ENCODE results near the gene GAPVD1. TPM values are rescaled to one million over a fixed set of nuclear protein-coding genes. Genes with fewer than 3 reads are reported as not detected.
A peak's percentile ranks its signal among the peaks of the same experiment; 100 is the strongest.
"Not testable (repeated sequence)": the region's sequence is repeated elsewhere in the genome, so short reads cannot be mapped to it uniquely, and the experiment has no call there.

GAPVD1 gene
- total and polyA plus RNA-seq, 9 donors = 13.6 to 27.5 (median 17.6) TPM

- Histone ChIP-seq H3K9me3 (replicated peaks; ENCODE audit: control insufficient read depth, low read depth, low read length) (no peaks in the 10 kb centered on the region), H3K27me3 (ENCODE audit: control insufficient read depth, insufficient read depth, low read length) (no peaks in the 10 kb centered on the region), H3K36me3 (ENCODE audit: control insufficient read depth, insufficient read depth, low read length) (no peaks in the 10 kb centered on the region), H3K27ac (ENCODE audit: low read length) (no peak overlapping the region), H3K4me1 (ENCODE audit: control insufficient read depth, insufficient read depth, low read length) (no peaks in the 10 kb centered on the region), H3K4me3 (ENCODE audit: low read length) (no peak overlapping the region)
- 80% methylated on average over 1 of the region's 4 CpGs for WGBS (ENCODE audit: insufficient coverage)
- DNase-seq = no peak
Observed at GRCh38 chr9:125276771-125277170, 15.1 kb downstream of the GAPVD1 start.

DNA sequence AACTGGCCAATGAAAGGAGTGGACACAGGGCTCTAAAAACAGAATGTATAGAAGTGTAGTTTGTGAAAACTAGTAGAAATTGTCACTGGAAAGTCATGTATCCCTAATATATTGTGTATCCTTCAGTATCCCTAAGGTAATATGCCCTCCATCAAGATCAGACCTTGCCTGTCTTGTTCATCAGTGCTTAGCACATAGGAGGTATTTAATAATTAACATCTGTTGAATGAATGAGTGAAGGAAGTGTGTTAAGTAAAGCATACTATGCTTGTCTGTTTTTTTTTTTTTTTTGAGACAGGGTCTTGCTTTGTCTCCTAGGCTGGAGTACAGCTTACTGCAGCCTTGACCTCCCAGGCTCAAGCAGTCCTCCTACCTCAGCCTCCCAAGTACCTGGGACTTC lies 15.8 kb downstream of the GAPVD1 start:
- Histone ChIP-seq H3K4me1 (ENCODE audit: control insufficient read depth, insufficient read depth, low read length) (no peaks in the 10 kb centered on the region), H3K4me3 (ENCODE audit: low read length) (no peak overlapping the region), H3K27ac (ENCODE audit: low read length) (no peak overlapping the region), H3K27me3 (ENCODE audit: control insufficient read depth, insufficient read depth, low read length) (no peaks in the 10 kb centered on the region), H3K9me3 (replicated peaks; ENCODE audit: control insufficient read depth, low read depth, low read length) (no peaks in the 10 kb centered on the region), H3K36me3 (ENCODE audit: control insufficient read depth, insufficient read depth, low read length) (no peaks in the 10 kb centered on the region)
- DNase-seq = no peak

GRCh38 chr9:125280945-125281344 lies 19.3 kb downstream of the GAPVD1 start:
- Histone ChIP-seq H3K4me3 (ENCODE audit: low read length) (no peak overlapping the region), H3K4me1 (ENCODE audit: control insufficient read depth, insufficient read depth, low read length) (no peaks in the 10 kb centered on the region), H3K27me3 (ENCODE audit: control insufficient read depth, insufficient read depth, low read length) (no peaks in the 10 kb centered on the region), H3K36me3 (ENCODE audit: control insufficient read depth, insufficient read depth, low read length) (no peaks in the 10 kb centered on the region), H3K9me3 (replicated peaks; ENCODE audit: control insufficient read depth, low read depth, low read length) (no peaks in the 10 kb centered on the region), H3K27ac (ENCODE audit: low read length) (no peak overlapping the region)
- no peak for DNase-seq
- no CpG with 5 or more reads among the region's 4 CpGs for WGBS (ENCODE audit: insufficient coverage)

GRCh38 chr9:125284855-125285254 lies 23.2 kb downstream of the GAPVD1 start:
- no peak for DNase-seq
- H3K27ac ChIP-seq (ENCODE audit: low read length) = no peak overlapping the region

GRCh38 chr9:125286935-125287433 lies 25.4 kb downstream of the GAPVD1 start:
- H3K4me1 ChIP-seq (ENCODE audit: control insufficient read depth, insufficient read depth, low read length); H3K27ac ChIP-seq (ENCODE audit: low read length); H3K4me3 ChIP-seq (ENCODE audit: low read length); H3K36me3 ChIP-seq (ENCODE audit: control insufficient read depth, insufficient read depth, low read length); H3K27me3 ChIP-seq (ENCODE audit: control insufficient read depth, insufficient read depth, low read length); H3K9me3 ChIP-seq (replicated peaks; ENCODE audit: control insufficient read depth, low read depth, low read length): not testable (repeated sequence)
- WGBS (ENCODE audit: insufficient coverage) = 84% methylated on average over 7 of the region's 7 CpGs
- DNase-seq = peak; percentile 14

More at GRCh38 chr9:125284855-125285254, 23.2 kb downstream of the GAPVD1 start:
- no CpG with 5 or more reads among the region's 3 CpGs for WGBS (ENCODE audit: insufficient coverage)
- Histone ChIP-seq H3K27me3 (ENCODE audit: control insufficient read depth, insufficient read depth, low read length) (no peaks in the 10 kb centered on the region), H3K4me1 (ENCODE audit: control insufficient read depth, insufficient read depth, low read length) (no peaks in the 10 kb centered on the region), H3K9me3 (replicated peaks; ENCODE audit: control insufficient read depth, low read depth, low read length) (no peaks in the 10 kb centered on the region), H3K4me3 (ENCODE audit: low read length) (no peak overlapping the region), H3K36me3 (ENCODE audit: control insufficient read depth, insufficient read depth, low read length) (no peaks in the 10 kb centered on the region)

DNA sequence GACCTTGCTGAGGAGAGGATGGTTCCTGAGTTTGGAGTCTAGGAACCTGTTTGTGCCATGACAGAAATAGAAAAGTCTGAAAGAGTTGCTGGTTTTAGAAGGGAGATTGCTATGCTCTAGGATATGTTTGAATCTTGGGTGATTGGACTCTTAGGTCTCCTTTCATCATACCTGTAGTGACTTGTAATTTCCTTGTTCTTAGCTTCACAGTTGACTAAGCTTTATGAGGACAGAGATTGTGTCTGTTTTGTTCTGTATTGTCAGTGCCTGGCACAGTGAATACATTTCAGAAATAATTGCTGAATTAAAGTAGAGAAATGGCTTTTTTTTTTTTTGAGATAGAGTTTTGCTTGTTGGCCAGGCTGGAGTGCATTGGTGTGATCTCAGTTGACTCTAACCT lies 31.5 kb downstream of the GAPVD1 start:
- Histone ChIP-seq H3K27ac (ENCODE audit: low read length) (no peak overlapping the region), H3K9me3 (replicated peaks; ENCODE audit: control insufficient read depth, low read depth, low read length) (no peaks in the 10 kb centered on the region), H3K36me3 (ENCODE audit: control insufficient read depth, insufficient read depth, low read length) (no peaks in the 10 kb centered on the region), H3K4me3 (ENCODE audit: low read length) (no peak overlapping the region), H3K4me1 (ENCODE audit: control insufficient read depth, insufficient read depth, low read length) (no peaks in the 10 kb centered on the region), H3K27me3 (ENCODE audit: control insufficient read depth, insufficient read depth, low read length) (no peaks in the 10 kb centered on the region)
- no peak for DNase-seq

DNA sequence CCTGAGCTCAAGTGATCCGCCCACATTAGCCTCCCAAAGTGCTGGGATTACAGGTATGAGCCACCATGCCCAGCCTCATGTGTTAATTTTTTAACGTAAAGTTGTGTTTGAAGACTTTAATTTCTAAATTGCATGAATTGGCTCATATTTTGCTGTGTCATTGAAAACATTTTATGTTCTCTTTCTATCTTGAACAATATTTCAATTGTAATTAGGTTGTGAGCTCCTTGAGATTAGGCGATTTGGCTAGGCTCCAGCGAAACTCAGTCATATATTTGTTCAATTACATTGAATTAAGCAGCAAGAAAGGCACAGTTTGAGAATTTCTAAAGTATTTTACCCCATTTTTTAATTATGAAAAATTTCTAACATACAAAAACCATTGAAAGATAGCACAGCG lies 34.0 kb downstream of the GAPVD1 start:
- DNase-seq = no peak
- Histone ChIP-seq H3K27me3 (ENCODE audit: control insufficient read depth, insufficient read depth, low read length) (no peaks in the 10 kb centered on the region), H3K27ac (ENCODE audit: low read length) (no peak overlapping the region), H3K36me3 (ENCODE audit: control insufficient read depth, insufficient read depth, low read length) (no peaks in the 10 kb centered on the region), H3K9me3 (replicated peaks; ENCODE audit: control insufficient read depth, low read depth, low read length) (no peaks in the 10 kb centered on the region), H3K4me1 (ENCODE audit: control insufficient read depth, insufficient read depth, low read length) (no peaks in the 10 kb centered on the region), H3K4me3 (ENCODE audit: low read length) (no peak overlapping the region)
- no CpG with 5 or more reads among the region's 5 CpGs for WGBS (ENCODE audit: insufficient coverage)

GRCh38 chr9:125296843-125297372 lies 35.3 kb downstream of the GAPVD1 start:
- Histone ChIP-seq H3K27ac (ENCODE audit: low read length) (no peak overlapping the region), H3K4me1 (ENCODE audit: control insufficient read depth, insufficient read depth, low read length) (no peaks in the 10 kb centered on the region)
- DNase-seq = no peak

DNA sequence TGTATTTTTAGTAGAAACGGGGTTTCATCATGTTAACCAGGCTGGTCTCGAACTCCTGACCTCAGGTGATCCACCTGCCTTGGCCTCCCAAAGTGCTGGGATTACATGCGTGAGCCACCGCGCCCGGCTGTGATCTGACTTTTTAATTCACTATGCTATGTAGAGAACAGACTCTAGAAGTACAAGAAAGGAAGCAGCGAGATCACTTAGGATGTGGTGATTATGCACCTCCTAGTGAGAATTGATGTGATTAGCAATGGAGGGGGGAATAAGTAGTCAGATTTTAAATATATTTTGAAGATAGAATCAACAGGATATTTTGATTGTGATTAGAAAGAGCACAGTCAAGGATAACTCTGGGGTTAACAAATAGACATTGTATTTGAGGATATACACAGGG lies 36.3 kb downstream of the GAPVD1 start:
- Histone ChIP-seq H3K36me3 (ENCODE audit: control insufficient read depth, insufficient read depth, low read length) (peaks cover 13% of the 10 kb centered on the region), H3K4me3 (ENCODE audit: low read length) (no peak overlapping the region), H3K27me3 (ENCODE audit: control insufficient read depth, insufficient read depth, low read length) (no peaks in the 10 kb centered on the region), H3K4me1 (ENCODE audit: control insufficient read depth, insufficient read depth, low read length) (no peaks in the 10 kb centered on the region), H3K27ac (ENCODE audit: low read length) (no peak overlapping the region), H3K9me3 (replicated peaks; ENCODE audit: control insufficient read depth, low read depth, low read length) (no peaks in the 10 kb centered on the region)
- no peak for DNase-seq
- WGBS (ENCODE audit: insufficient coverage) = 93% methylated on average over 2 of the region's 7 CpGs

More at GRCh38 chr9:125296843-125297372, 35.3 kb downstream of the GAPVD1 start:
- Histone ChIP-seq H3K9me3 (replicated peaks; ENCODE audit: control insufficient read depth, low read depth, low read length) (no peaks in the 10 kb centered on the region), H3K27me3 (ENCODE audit: control insufficient read depth, insufficient read depth, low read length) (no peaks in the 10 kb centered on the region), H3K4me3 (ENCODE audit: low read length) (no peak overlapping the region), H3K36me3 (ENCODE audit: control insufficient read depth, insufficient read depth, low read length) (peaks cover 6% of the 10 kb centered on the region)
- WGBS (ENCODE audit: insufficient coverage) = no CpG with 5 or more reads among the region's 3 CpGs

DNA sequence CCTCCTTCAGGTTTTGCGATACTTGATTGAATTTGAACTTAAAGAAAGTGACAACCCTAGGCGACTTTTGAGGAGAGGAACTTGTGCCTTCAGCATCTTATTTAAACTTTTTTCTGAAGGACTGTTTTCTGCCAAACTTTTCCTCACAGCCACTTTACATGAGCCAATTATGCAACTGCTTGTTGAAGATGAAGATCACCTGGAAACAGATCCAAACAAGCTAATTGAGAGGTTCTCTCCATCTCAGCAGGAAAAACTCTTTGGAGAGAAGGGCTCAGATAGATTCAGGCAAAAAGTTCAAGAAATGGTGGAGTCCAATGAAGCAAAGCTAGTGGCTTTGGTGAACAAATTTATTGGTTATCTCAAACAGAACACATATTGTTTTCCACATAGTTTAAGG lies 40.6 kb downstream of the GAPVD1 start:
- peaks cover 31% of the 10 kb centered on the region for H3K36me3 ChIP-seq (ENCODE audit: control insufficient read depth, insufficient read depth, low read length)
- DNase-seq = no peak
- H3K27ac ChIP-seq (ENCODE audit: low read length) = no peak overlapping the region
- 100% methylated on average over 1 of the region's 2 CpGs for whole genome bisulfite sequencing (ENCODE audit: insufficient coverage)
- H3K27me3 ChIP-seq (ENCODE audit: control insufficient read depth, insufficient read depth, low read length) = no peaks in the 10 kb centered on the region
- no peaks in the 10 kb centered on the region for H3K4me1 ChIP-seq (ENCODE audit: control insufficient read depth, insufficient read depth, low read length)
- no peak overlapping the region for H3K4me3 ChIP-seq (ENCODE audit: low read length)
- no peaks in the 10 kb centered on the region for H3K9me3 ChIP-seq (replicated peaks; ENCODE audit: control insufficient read depth, low read depth, low read length)

GRCh38 chr9:125304273-125304672 lies 42.6 kb downstream of the GAPVD1 start:
- Histone ChIP-seq H3K4me3 (ENCODE audit: low read length) (no peak overlapping the region), H3K4me1 (ENCODE audit: control insufficient read depth, insufficient read depth, low read length) (no peaks in the 10 kb centered on the region), H3K9me3 (replicated peaks; ENCODE audit: control insufficient read depth, low read depth, low read length) (no peaks in the 10 kb centered on the region), H3K27ac (ENCODE audit: low read length) (no peak overlapping the region), H3K27me3 (ENCODE audit: control insufficient read depth, insufficient read depth, low read length) (no peaks in the 10 kb centered on the region), H3K36me3 (ENCODE audit: control insufficient read depth, insufficient read depth, low read length) (peaks cover 36% of the 10 kb centered on the region)
- no CpG with 5 or more reads among the region's 2 CpGs for WGBS (ENCODE audit: insufficient coverage)
- DNase-seq = no peak
